ENCODE measurements around the gene UNC13A. TPM values are rescaled to one million over a fixed set of nuclear protein-coding genes. Genes with fewer than 3 reads are reported as not detected.

Gene UNC13A
- total and polyA plus RNA-seq, 2 of the 13 experiments (the other 11 are each of a cell fraction or from before 2014, with no cell fraction given) = 0.11 to 0.45 TPM

- no peak overlapping the region for H2AFZ ChIP-seq (ENCODE audit: low read length)
- WGBS (ENCODE audit: low lambda C conversion rate) = 100% methylated on average over 8 of the region's 22 CpGs
- no peaks in the 10 kb centered on the region for H3K4me1 ChIP-seq (ENCODE audit: insufficient read depth, low read length)
- peaks cover 19 to 33% of the 10 kb centered on the region in 2 experiments; a peak in 4 of 5 replicates for H3K36me3 ChIP-seq (replicated peaks in 1 of 2; ENCODE audit: control insufficient read depth in 1 of 2, insufficient read depth in 2 of 2, low read length in 2 of 2)
- no peaks in the 10 kb centered on the region for H3K27me3 ChIP-seq (ENCODE audit: control insufficient read depth in 1 of 2, insufficient read depth in 2 of 2, low read length in 2 of 2)
- ATAC-seq (no peak), FAIRE-seq (no peak), DNase-seq (ENCODE audit: low spot score) (no peak)
- ChIA-PET CTCF (ENCODE audit: low intra/inter-chr PET ratio, low total read pairs) (no interaction called here), POLR2A (no interaction called here)
- H3K9me3 ChIP-seq (ENCODE audit: low read length) = no peaks in the 10 kb centered on the region
- H3K4me3 ChIP-seq (replicated peaks in 1 of 3; ENCODE audit: insufficient read depth in 1 of 3, low read depth in 2 of 3, low read length in 3 of 3) = no peak overlapping the region
- no peak overlapping the region for H3K27ac ChIP-seq (ENCODE audit: extremely low read length, insufficient read depth, low read length)
- in situ Hi-C loops (cut with HindIII; ENCODE audit: extremely low pct_ligation_motif_present, low pct_unique_long_range_greater_than_20kb) = no loop called here
- H3K4me2 ChIP-seq (ENCODE audit: low read depth, low read length) = no peak overlapping the region
- H3K79me2 ChIP-seq (ENCODE audit: insufficient read depth, low read length) = no peaks in the 10 kb centered on the region
- H4K20me1 ChIP-seq (ENCODE audit: insufficient read depth, low read length) = peaks cover 3% of the 10 kb centered on the region
- BruUV-seq (replicated peaks) = no TSS peak
- intact Hi-C loops (cut with micrococcal nuclease; ENCODE audit: unreplicated experiment) = no loop called here
- no peak overlapping the region for H3K9ac ChIP-seq (ENCODE audit: insufficient read depth, low read depth, low read length)
- TF ChIP-seq SMYD3 (CRISPR knock-in tag; IDR thresholded peaks at IDR 0.05) = no peak
- no peak for TF ChIP-seq FOXK2 (IDR thresholded peaks at IDR 0.05)
- TF ChIP-seq TOPORS (CRISPR knock-in tag; IDR thresholded peaks at IDR 0.05) = no peak
- TF ChIP-seq BRCA1 (CRISPR knock-in tag; IDR thresholded peaks at IDR 0.05) = no peak
- no peak for TF ChIP-seq ZNF83 (CRISPR knock-in tag; IDR thresholded peaks at IDR 0.05; ENCODE audit: borderline replicate concordance)
- TF ChIP-seq ZNF570 (CRISPR knock-in tag; IDR thresholded peaks at IDR 0.05; ENCODE audit: borderline replicate concordance) = no peak
- no peak for TF ChIP-seq PRDM4 (CRISPR knock-in tag; IDR thresholded peaks at IDR 0.05; ENCODE audit: borderline replicate concordance)
- TF ChIP-seq, protein P1, sequence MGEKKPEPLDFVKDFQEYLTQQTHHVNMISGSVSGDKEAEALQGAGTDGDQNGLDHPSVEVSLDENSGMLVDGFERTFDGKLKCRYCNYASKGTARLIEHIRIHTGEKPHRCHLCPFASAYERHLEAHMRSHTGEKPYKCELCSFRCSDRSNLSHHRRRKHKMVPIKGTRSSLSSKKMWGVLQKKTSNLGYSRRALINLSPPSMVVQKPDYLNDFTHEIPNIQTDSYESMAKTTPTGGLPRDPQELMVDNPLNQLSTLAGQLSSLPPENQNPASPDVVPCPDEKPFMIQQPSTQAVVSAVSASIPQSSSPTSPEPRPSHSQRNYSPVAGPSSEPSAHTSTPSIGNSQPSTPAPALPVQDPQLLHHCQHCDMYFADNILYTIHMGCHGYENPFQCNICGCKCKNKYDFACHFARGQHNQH (CRISPR knock-in tag; IDR thresholded peaks at IDR 0.05) = no peak
- no peak for TF ChIP-seq ZNF615 (CRISPR knock-in tag; IDR thresholded peaks at IDR 0.05; ENCODE audit: borderline replicate concordance)
- TF ChIP-seq, protein P2, sequence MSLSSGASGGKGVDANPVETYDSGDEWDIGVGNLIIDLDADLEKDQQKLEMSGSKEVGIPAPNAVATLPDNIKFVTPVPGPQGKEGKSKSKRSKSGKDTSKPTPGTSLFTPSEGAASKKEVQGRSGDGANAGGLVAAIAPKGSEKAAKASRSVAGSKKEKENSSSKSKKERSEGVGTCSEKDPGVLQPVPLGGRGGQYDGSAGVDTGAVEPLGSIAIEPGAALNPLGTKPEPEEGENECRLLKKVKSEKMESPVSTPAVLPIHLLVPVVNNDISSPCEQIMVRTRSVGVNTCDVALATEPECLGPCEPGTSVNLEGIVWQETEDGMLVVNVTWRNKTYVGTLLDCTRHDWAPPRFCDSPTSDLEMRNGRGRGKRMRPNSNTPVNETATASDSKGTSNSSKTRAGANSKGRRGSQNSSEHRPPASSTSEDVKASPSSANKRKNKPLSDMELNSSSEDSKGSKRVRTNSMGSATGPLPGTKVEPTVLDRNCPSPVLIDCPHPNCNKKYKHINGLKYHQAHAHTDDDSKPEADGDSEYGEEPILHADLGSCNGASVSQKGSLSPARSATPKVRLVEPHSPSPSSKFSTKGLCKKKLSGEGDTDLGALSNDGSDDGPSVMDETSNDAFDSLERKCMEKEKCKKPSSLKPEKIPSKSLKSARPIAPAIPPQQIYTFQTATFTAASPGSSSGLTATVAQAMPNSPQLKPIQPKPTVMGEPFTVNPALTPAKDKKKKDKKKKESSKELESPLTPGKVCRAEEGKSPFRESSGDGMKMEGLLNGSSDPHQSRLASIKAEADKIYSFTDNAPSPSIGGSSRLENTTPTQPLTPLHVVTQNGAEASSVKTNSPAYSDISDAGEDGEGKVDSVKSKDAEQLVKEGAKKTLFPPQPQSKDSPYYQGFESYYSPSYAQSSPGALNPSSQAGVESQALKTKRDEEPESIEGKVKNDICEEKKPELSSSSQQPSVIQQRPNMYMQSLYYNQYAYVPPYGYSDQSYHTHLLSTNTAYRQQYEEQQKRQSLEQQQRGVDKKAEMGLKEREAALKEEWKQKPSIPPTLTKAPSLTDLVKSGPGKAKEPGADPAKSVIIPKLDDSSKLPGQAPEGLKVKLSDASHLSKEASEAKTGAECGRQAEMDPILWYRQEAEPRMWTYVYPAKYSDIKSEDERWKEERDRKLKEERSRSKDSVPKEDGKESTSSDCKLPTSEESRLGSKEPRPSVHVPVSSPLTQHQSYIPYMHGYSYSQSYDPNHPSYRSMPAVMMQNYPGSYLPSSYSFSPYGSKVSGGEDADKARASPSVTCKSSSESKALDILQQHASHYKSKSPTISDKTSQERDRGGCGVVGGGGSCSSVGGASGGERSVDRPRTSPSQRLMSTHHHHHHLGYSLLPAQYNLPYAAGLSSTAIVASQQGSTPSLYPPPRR (CRISPR knock-in tag; IDR thresholded peaks at IDR 0.05; ENCODE audit: borderline replicate concordance) = no peak
- no peak for TF ChIP-seq KLF11 (CRISPR knock-in tag; IDR thresholded peaks at IDR 0.05)
- TF ChIP-seq ZNF20 (CRISPR knock-in tag; IDR thresholded peaks at IDR 0.05) = no peak
- TF ChIP-seq STAG1 (CRISPR knock-in tag; IDR thresholded peaks at IDR 0.05) = no peak
- TF ChIP-seq RAD21 (CRISPR knock-in tag; IDR thresholded peaks at IDR 0.05) = no peak
- TF ChIP-seq ZNF484 (CRISPR knock-in tag; IDR thresholded peaks at IDR 0.05; ENCODE audit: borderline replicate concordance, low read depth) = no peak
- TF ChIP-seq ZNF598 (CRISPR knock-in tag; IDR thresholded peaks at IDR 0.05; ENCODE audit: borderline replicate concordance) = no peak
Observed at GRCh38 chr19:17733127-17733526, 45.0 kb upstream of the UNC13A start.

Measured in HepG2 (cell line).